GM21381 (cell line): ENCODE data around the gene OR2M3.
"Not testable (repeated sequence)": the region's sequence is repeated elsewhere in the genome, so short reads cannot be mapped to it uniquely, and the experiment has no call there.

Source experiments
- ATAC-seq: cut with Tn5 transposase; IDR thresholded peaks from one replicate; pipeline ENCODE4 v1.9.1; 2021; ENCODE audit warnings: mild to moderate bottlenecking, moderate library complexity; ENCODE audit not compliant: unreplicated experiment

The OR2M3 gene, protein sequence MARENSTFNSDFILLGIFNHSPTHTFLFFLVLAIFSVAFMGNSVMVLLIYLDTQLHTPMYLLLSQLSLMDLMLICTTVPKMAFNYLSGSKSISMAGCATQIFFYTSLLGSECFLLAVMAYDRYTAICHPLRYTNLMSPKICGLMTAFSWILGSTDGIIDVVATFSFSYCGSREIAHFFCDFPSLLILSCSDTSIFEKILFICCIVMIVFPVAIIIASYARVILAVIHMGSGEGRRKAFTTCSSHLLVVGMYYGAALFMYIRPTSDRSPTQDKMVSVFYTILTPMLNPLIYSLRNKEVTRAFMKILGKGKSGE

DNA sequence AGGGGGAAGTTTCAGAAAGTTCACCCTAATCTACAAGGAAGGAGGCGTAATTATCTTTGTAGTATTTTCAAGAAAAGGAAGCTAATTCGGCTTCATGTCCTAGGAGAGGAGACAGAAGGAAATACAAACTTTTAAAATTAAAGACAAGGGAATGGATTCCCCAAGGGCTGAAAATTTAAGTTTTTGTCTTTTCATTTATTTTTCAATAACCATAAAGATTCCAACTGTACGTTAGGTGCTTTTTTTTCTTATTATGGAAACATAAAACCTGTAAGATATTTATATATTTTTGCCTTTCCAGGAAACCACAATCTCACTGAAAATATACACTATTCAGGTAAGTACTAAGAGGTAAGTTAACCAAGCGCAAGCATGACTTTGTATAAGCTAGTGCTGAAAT lies at the start of gene OR2M3:
Gene OR2M3 (plus strand): TSS at position 301 of the 400 bp plus-strand sequence. CDS start 5,803 bp downstream, outside the sequence.
- no peak for ATAC-seq

GRCh38 chr1:248152056-248152827 lies 44.8 kb upstream of the OR2M3 start:
- ATAC-seq, result no peak

DNA sequence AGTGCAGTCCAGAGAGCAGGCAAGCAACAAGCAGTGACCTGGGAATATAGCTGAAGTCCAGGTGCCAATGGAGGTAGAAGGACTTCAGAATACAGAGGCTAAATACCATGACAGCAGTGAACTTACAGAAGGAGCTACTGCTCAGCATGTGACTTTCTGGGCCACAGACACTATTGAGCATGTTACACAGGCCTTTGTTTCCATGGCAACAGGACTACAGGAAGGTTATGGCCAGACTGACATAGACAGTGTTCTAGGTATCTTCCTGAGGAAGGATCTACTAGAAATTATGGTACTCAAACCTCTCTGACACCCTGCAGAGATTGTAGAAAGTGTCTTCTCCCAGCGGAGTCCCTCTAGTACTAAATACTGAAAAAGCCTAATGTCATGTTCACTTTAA lies 41.1 kb upstream of the OR2M3 start:
- ATAC-seq, result no peak

DNA sequence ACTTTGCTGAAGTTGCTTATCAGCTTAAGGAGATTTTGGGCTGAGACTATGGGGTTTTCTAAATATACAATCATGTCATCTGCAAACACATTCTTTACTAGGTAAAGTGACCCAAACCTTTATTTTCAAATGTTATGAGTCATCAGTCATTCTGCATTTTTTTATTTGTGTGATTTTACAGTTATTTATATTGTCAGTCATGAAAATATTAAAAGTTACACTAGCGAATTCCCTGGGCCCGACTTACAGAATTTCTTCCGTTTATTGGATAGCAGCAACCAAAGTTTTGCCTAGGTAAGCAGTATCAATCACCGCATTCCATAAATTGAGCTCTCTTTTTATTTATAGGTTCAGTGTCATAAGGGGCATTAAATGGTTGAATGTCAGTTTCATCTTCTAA lies 38.3 kb upstream of the OR2M3 start:
- ATAC-seq, result no peak

DNA sequence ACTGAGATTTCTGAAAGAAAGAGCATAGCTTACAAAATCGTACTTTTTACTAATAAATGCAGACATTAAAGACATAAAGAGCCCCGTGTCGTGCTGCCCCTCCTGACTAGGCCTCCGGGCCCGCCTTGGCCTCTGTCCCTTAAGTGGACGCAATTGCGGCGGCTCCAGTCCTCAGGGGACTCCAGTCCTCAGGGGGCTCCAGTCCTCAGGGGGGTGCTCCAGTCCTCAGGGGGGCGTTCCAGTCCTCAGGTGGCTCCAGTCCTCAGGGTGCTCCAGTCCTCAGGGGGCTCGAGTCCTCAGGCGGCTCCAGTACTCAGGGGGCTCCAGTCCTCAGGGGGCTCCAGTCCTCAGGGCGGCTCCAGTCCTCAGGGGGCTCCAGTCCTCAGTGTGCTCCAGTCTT lies 33.0 kb upstream of the OR2M3 start:
- no peak for ATAC-seq

GRCh38 chr1:248165186-248165585 lies 31.9 kb upstream of the OR2M3 start:
- no peak for ATAC-seq

DNA sequence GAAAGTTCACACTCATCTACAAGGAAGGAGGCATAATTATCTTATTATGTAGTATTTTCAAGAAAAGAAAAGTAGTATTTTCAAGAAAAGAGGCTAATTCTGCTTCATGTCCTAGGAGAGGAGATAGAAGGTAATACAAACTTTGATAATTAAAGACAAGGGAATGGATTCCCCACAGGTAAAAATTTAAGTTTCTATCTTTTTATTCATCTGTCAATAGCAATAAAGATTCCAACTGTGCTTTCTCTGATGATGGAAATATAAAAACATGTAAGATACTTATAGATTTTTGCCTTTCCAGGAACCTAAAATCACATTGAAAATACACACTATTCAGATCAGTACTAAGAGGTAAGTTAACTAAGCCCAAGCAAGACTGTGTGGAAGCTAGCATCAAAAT lies 22.5 kb upstream of the OR2M3 start, which contains the start of gene OR2M2:
Gene OR2M2 (plus strand): TSS at position 301 of the 400 bp plus-strand sequence. CDS start 5,165 bp downstream, outside the sequence.
- no peak for ATAC-seq

GRCh38 chr1:248183996-248184395 lies 13.1 kb upstream of the OR2M3 start:
- no peak for ATAC-seq

DNA sequence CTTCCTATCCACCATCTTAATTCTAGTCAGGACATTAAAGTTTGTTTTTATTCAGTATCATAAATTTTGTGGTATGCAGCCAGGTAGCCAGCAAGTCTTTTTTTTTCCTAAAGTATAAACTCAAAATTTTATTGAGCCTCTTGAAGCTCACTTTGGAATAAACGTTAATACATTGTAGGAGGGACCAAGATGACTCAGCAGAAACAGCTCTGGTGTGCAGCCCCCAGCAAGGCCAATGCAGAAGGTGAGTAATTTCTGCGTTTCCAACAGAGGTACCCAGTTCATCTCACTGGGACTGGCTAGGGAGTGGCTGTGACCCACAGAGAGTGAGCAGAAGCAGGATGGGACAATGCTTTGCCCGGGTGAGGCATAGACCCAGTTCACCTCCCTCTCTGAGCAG lies 9.7 kb upstream of the OR2M3 start:
- ATAC-seq, result no peak

GRCh38 chr1:248189026-248189425 lies 8.0 kb upstream of the OR2M3 start:
- ATAC-seq, result no peak

DNA sequence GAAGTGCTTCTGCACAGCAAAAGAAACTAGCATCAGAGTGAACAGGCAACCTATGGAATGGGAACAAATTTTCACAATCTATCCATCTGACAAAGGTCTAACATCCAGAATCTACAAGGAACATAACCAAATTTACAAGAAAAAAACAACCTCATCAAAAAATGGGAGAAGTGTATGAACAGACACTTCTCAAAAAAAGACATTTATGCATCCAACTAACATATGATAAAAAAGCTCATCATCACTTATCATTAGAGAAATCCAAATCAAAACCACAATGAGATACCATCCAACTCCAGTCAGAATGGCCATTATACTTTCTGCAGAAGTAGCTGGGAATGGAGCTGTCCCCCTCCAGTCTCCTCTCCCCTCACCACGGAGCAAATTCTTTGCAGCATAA lies 2.9 kb upstream of the OR2M3 start:
- no peak for ATAC-seq

DNA sequence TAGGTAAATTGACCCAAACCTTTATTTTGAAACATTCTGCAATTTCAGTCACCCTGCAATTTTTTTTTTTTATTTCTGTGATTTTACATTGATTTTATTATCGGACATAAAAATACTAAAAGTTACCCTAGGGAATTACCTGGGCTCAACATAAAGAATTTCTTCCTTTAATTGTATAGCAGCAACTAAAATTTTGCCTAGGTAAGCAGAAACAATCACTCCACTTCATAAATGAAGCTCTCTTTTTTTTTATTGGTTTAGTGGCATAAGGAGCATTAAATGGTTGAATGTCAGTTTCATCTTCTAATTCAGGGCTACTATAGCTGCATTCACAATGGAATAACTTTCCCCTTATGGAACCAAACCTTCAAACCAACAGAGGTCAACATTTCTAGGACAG lies 18.8 kb downstream of the OR2M3 start:
- ATAC-seq, result no peak

- no peak for ATAC-seq
These were observed 28.5 kb downstream of the OR2M3 start for GRCh38 chr1:248225537-248225936.

- no peak for ATAC-seq
These were observed 32.4 kb downstream of the OR2M3 start for GRCh38 chr1:248229360-248229908.

DNA sequence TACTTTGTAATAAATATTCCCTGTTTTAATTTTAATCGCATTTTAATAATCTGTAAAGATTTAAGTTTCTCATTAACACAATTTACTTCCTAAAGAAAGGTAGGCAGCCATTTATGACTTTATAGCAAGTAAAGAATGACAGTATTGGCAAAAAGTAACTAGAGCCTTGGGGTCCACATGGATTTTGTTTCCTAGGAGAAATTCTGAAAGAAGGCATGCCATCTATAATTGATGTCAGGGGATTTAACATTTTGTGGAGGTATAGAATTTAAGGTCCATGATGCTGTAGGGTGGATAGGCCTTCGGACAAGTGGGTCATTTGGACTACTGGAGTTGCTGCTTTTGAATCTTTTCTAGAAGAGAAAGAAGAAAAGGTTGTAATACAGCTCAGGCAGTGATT lies 34.1 kb downstream of the OR2M3 start, which contains the start of gene OR2M4:
Gene OR2M4 (plus strand): TSS at position 301 of the 400 bp plus-strand sequence. CDS start 7,512 bp downstream, outside the sequence.
- ATAC-seq, result no peak

- ATAC-seq, result no peak
These were observed 42.4 kb downstream of the OR2M3 start for GRCh38 chr1:248239478-248239877.

DNA sequence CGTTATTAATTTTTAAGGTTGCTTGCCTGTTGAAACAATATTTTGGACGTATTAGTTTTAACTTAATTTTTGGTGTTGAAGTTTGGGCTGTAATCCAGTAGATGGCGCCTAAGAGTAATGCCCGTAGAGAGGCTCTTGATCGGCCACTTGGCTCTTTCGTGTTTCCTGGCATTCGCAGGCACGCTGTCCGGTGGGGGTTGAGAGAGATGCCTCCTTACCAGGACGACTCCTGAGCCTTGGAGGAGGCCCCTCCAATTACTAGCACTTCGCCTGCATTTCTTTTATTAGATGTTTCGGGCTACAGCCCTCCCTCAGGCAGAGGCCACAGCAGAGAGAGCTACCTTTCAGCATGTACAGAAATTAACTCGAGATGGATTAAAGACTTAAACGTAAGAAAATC lies 46.1 kb downstream of the OR2M3 start:
- ATAC-seq, result peak; percentile 90

DNA sequence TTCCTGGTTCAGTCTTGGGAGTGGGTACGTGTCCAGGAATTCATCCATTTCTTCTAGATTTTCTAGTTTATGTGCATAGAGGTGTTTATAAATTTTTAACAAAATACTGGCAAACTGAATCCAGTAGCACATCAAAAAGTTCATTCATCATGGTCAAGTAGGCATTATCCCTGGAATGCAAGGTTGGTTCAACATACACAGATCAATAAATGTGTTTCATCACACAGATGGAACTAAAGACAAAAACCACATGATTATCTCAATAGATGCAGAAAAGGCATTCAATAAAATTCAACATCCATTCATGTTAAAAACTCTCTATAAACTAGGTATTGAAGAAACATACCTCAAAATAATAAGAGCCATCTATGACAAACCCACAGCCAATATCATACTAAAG lies 62.2 kb downstream of the OR2M3 start:
- ATAC-seq, result not testable (repeated sequence)
